ENCODE measurements around the gene NAA25.
"Not testable (repeated sequence)": the region's sequence is repeated elsewhere in the genome, so short reads cannot be mapped to it uniquely, and the experiment has no call there.

Gene NAA25

GRCh38 chr12:112009596-112009995 lies 99.0 kb downstream of the NAA25 start:
- not testable (repeated sequence) for H3K9me3 ChIP-seq (ENCODE audit: control insufficient read depth, insufficient read depth, low read length); DNase-seq (ENCODE audit: low read depth, low spot score); H3K36me3 ChIP-seq (ENCODE audit: control insufficient read depth, insufficient read depth, low read length); H3K27ac ChIP-seq (ENCODE audit: low read length); H3K4me1 ChIP-seq (ENCODE audit: control insufficient read depth, insufficient read depth, low read length); H3K27me3 ChIP-seq (ENCODE audit: control insufficient read depth, insufficient read depth, low read length); H3K4me3 ChIP-seq (ENCODE audit: low read length)
- no CpG with 5 or more reads among the region's 3 CpGs for WGBS (ENCODE audit: insufficient coverage, insufficient read length)

GRCh38 chr12:112008918-112009317 lies 99.7 kb downstream of the NAA25 start:
- no CpG with 5 or more reads among the region's 3 CpGs for WGBS (ENCODE audit: insufficient coverage, insufficient read length)

GRCh38 chr12:112007945-112008344 lies 100.6 kb downstream of the NAA25 start:
- Histone ChIP-seq H3K4me1 (ENCODE audit: control insufficient read depth, insufficient read depth, low read length) (peaks cover 2% of the 10 kb centered on the region), H3K27ac (ENCODE audit: low read length) (no peak overlapping the region), H3K9me3 (ENCODE audit: control insufficient read depth, insufficient read depth, low read length) (no peaks in the 10 kb centered on the region), H3K27me3 (ENCODE audit: control insufficient read depth, insufficient read depth, low read length) (no peaks in the 10 kb centered on the region), H3K4me3 (ENCODE audit: low read length) (no peak overlapping the region), H3K36me3 (ENCODE audit: control insufficient read depth, insufficient read depth, low read length) (no peaks in the 10 kb centered on the region)
- DNase-seq (ENCODE audit: low read depth, low spot score), result no peak
- no CpG with 5 or more reads among the region's 9 CpGs for WGBS (ENCODE audit: insufficient coverage, insufficient read length)

More at GRCh38 chr12:112008918-112009317, 99.7 kb downstream of the NAA25 start:
- no peak for DNase-seq (ENCODE audit: low read depth, low spot score)
- Histone ChIP-seq H3K36me3 (ENCODE audit: control insufficient read depth, insufficient read depth, low read length) (no peaks in the 10 kb centered on the region), H3K27me3 (ENCODE audit: control insufficient read depth, insufficient read depth, low read length) (no peaks in the 10 kb centered on the region), H3K9me3 (ENCODE audit: control insufficient read depth, insufficient read depth, low read length) (no peaks in the 10 kb centered on the region), H3K27ac (ENCODE audit: low read length) (no peak overlapping the region), H3K4me3 (ENCODE audit: low read length) (no peak overlapping the region), H3K4me1 (ENCODE audit: control insufficient read depth, insufficient read depth, low read length) (peaks cover 2% of the 10 kb centered on the region)

GRCh38 chr12:112005419-112006395 lies 102.9 kb downstream of the NAA25 start:
- no peaks in the 10 kb centered on the region for H3K27me3 ChIP-seq (ENCODE audit: control insufficient read depth, insufficient read depth, low read length)
- H3K4me1 ChIP-seq (ENCODE audit: control insufficient read depth, insufficient read depth, low read length), result no peaks in the 10 kb centered on the region
- H3K9me3 ChIP-seq (ENCODE audit: control insufficient read depth, insufficient read depth, low read length), result no peaks in the 10 kb centered on the region
- H3K4me3 ChIP-seq (ENCODE audit: low read length), result no peak overlapping the region
- WGBS (ENCODE audit: insufficient coverage, insufficient read length), result 100% methylated on average over 1 of the region's 6 CpGs
- DNase-seq (ENCODE audit: low read depth, low spot score), result no peak
- no peak overlapping the region for H3K27ac ChIP-seq (ENCODE audit: low read length)
- H3K36me3 ChIP-seq (ENCODE audit: control insufficient read depth, insufficient read depth, low read length), result no peaks in the 10 kb centered on the region

GRCh38 chr12:112004041-112004440 lies 104.5 kb downstream of the NAA25 start:
- DNase-seq (ENCODE audit: low read depth, low spot score), result no peak
- no peaks in the 10 kb centered on the region for H3K4me1 ChIP-seq (ENCODE audit: control insufficient read depth, insufficient read depth, low read length)
- no peak overlapping the region for H3K4me3 ChIP-seq (ENCODE audit: low read length)
- no CpG with 5 or more reads among the region's 3 CpGs for WGBS (ENCODE audit: insufficient coverage, insufficient read length)
- no peaks in the 10 kb centered on the region for H3K36me3 ChIP-seq (ENCODE audit: control insufficient read depth, insufficient read depth, low read length)
- no peaks in the 10 kb centered on the region for H3K27me3 ChIP-seq (ENCODE audit: control insufficient read depth, insufficient read depth, low read length)
- H3K27ac ChIP-seq (ENCODE audit: low read length), result no peak overlapping the region
- H3K9me3 ChIP-seq (ENCODE audit: control insufficient read depth, insufficient read depth, low read length), result no peaks in the 10 kb centered on the region

- Histone ChIP-seq H3K27me3 (ENCODE audit: control insufficient read depth, insufficient read depth, low read length) (no peaks in the 10 kb centered on the region), H3K27ac (ENCODE audit: low read length) (no peak overlapping the region), H3K36me3 (ENCODE audit: control insufficient read depth, insufficient read depth, low read length) (no peaks in the 10 kb centered on the region), H3K4me3 (ENCODE audit: low read length) (no peak overlapping the region), H3K4me1 (ENCODE audit: control insufficient read depth, insufficient read depth, low read length) (no peaks in the 10 kb centered on the region), H3K9me3 (ENCODE audit: control insufficient read depth, insufficient read depth, low read length) (no peaks in the 10 kb centered on the region)
- DNase-seq (ENCODE audit: low read depth, low spot score), result no peak
These were observed 107.0 kb downstream of the NAA25 start for GRCh38 chr12:112001576-112001975.

DNA sequence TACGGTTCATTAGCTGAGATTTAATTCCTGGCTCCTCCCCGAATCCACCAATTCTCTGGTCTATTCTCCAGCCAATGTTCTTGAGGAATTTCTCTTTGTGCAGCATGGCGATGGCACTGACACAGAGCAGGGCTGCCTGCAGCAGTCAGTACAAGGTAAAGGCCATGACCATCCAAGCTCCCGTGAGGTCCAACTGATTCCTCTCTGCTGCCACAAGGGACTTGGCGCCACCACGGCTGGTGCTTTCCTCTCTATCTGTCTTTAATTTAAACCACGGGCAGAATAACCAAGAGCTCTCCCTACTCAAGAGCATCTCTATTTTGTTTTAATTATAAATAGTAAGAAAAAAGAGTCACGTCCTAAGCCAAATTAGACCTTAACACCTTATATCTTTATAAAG lies 107.8 kb downstream of the NAA25 start:
- no CpG with 5 or more reads among the region's 8 CpGs for WGBS (ENCODE audit: insufficient coverage, insufficient read length)
- no peaks in the 10 kb centered on the region for H3K4me1 ChIP-seq (ENCODE audit: control insufficient read depth, insufficient read depth, low read length)

DNA sequence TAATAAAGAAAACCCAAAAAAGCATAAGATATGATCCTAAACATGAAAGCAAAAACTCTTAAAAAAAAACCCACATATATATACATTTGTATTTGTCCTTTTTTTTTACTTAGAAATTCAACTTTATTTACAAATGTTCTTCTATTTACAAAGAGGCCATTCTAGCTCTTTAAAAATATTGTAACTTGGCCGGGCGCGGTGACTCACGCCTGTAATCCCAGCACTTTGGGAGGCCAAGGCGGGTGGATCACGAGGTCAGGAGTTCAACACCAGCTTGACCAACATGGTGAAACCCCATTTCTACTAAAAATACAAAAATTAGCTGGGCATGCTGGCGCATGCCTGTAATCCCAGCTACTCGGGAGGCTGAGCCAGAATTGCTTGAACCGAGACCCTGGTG lies 109.5 kb downstream of the NAA25 start:
- not testable (repeated sequence) for DNase-seq (ENCODE audit: low read depth, low spot score); H3K27me3 ChIP-seq (ENCODE audit: control insufficient read depth, insufficient read depth, low read length); H3K4me3 ChIP-seq (ENCODE audit: low read length); H3K27ac ChIP-seq (ENCODE audit: low read length); H3K36me3 ChIP-seq (ENCODE audit: control insufficient read depth, insufficient read depth, low read length); H3K9me3 ChIP-seq (ENCODE audit: control insufficient read depth, insufficient read depth, low read length); H3K4me1 ChIP-seq (ENCODE audit: control insufficient read depth, insufficient read depth, low read length)
- no CpG with 5 or more reads among the region's 9 CpGs for WGBS (ENCODE audit: insufficient coverage, insufficient read length)

More for the DNA sequence above, 107.8 kb downstream of the NAA25 start:
- Histone ChIP-seq H3K9me3 (ENCODE audit: control insufficient read depth, insufficient read depth, low read length) (no peaks in the 10 kb centered on the region), H3K27ac (ENCODE audit: low read length) (no peak overlapping the region), H3K4me3 (ENCODE audit: low read length) (no peak overlapping the region), H3K36me3 (ENCODE audit: control insufficient read depth, insufficient read depth, low read length) (no peaks in the 10 kb centered on the region), H3K27me3 (ENCODE audit: control insufficient read depth, insufficient read depth, low read length) (no peaks in the 10 kb centered on the region)
- DNase-seq (ENCODE audit: low read depth, low spot score), result no peak

DNA sequence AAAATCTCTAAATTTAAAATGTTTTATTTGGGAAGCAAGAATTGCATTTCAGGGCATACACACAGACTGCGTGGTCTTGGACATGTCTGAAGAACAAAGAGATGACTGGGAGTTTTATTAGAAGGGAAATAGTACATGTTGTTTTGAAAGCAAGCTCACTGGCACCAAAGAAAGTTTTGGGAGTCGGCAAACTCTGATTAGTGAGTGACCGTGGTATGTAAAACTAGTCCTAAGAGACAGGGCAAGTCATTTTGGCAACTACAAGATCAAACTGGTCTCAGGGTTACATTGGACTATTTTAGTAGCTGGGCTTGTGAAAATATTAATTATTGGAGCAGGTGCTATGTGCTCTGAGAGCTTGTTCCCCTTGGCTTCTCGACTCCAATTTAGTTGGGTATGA lies 110.6 kb downstream of the NAA25 start:
- H3K27ac ChIP-seq (ENCODE audit: low read length), result no peak overlapping the region
- H3K4me3 ChIP-seq (ENCODE audit: low read length), result no peak overlapping the region
- H3K36me3 ChIP-seq (ENCODE audit: control insufficient read depth, insufficient read depth, low read length), result no peaks in the 10 kb centered on the region
- no peaks in the 10 kb centered on the region for H3K27me3 ChIP-seq (ENCODE audit: control insufficient read depth, insufficient read depth, low read length)
- no peak for DNase-seq (ENCODE audit: low read depth, low spot score)
- no peaks in the 10 kb centered on the region for H3K9me3 ChIP-seq (ENCODE audit: control insufficient read depth, insufficient read depth, low read length)
- no CpG with 5 or more reads among the region's 4 CpGs for WGBS (ENCODE audit: insufficient coverage, insufficient read length)
- H3K4me1 ChIP-seq (ENCODE audit: control insufficient read depth, insufficient read depth, low read length), result no peaks in the 10 kb centered on the region

DNA sequence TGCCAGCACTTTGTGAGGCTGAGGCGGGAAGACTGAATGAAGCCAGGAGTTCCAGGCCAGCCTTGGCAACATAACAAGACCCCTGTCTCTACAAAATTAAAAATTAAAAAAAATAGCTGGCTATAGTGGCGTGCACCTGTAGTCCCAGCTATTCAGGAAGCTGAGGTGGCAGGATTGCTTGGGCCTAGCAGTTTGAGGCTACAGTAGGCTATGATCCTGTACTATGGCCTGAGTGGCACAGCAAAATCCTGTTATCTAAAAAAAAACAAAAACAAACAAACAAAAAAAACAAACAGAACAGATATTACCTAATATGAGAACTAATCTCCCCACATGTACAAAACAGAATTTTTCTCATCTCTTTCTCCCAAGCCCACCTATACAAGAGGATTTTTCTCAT lies 111.3 kb downstream of the NAA25 start:
- Histone ChIP-seq H3K4me3 (ENCODE audit: low read length) (no peak overlapping the region), H3K36me3 (ENCODE audit: control insufficient read depth, insufficient read depth, low read length) (no peaks in the 10 kb centered on the region), H3K9me3 (ENCODE audit: control insufficient read depth, insufficient read depth, low read length) (no peaks in the 10 kb centered on the region), H3K27me3 (ENCODE audit: control insufficient read depth, insufficient read depth, low read length) (no peaks in the 10 kb centered on the region), H3K4me1 (ENCODE audit: control insufficient read depth, insufficient read depth, low read length) (no peaks in the 10 kb centered on the region), H3K27ac (ENCODE audit: low read length) (no peak overlapping the region)
- DNase-seq (ENCODE audit: low read depth, low spot score), result no peak
- no CpG with 5 or more reads among the region's 2 CpGs for WGBS (ENCODE audit: insufficient coverage, insufficient read length)
